ENCODE results near the gene SMC5.
"Not testable (repeated sequence)": the region's sequence is repeated elsewhere in the genome, so short reads cannot be mapped to it uniquely, and the experiment has no call there.

The SMC5 gene

GRCh38 chr9:70258692-70259511, at the start of gene SMC5:
Gene SMC5, plus strand, starts transcription at chr9:70258978. Its CDS starts 101 bp downstream, at chr9:70259079.
- DNase-seq = peak; percentile 77

- no peak for DNase-seq
Measured at GRCh38 chr9:70217029-70217428, 41.7 kb upstream of the SMC5 start.

- DNase-seq = no peak
Measured at GRCh38 chr9:70218767-70219166, 40.0 kb upstream of the SMC5 start.

- no peak for DNase-seq
Measured at GRCh38 chr9:70220216-70220615, 38.6 kb upstream of the SMC5 start.

GRCh38 chr9:70222354-70222753, 36.4 kb upstream of the SMC5 start:
- DNase-seq = no peak

GRCh38 chr9:70228118-70228517, 30.7 kb upstream of the SMC5 start:
- peak; percentile 48 for DNase-seq

- DNase-seq = no peak
Measured at GRCh38 chr9:70228611-70229010, 30.2 kb upstream of the SMC5 start.

- no peak for DNase-seq
Measured at GRCh38 chr9:70229026-70229425, 29.8 kb upstream of the SMC5 start.

- DNase-seq = peak; percentile 53
Measured at GRCh38 chr9:70229579-70229978, 29.2 kb upstream of the SMC5 start.

- DNase-seq = no peak
Measured at GRCh38 chr9:70232476-70232875, 26.3 kb upstream of the SMC5 start.

- not testable (repeated sequence) for DNase-seq
Measured at GRCh38 chr9:70234208-70234607, 24.6 kb upstream of the SMC5 start.

- not testable (repeated sequence) for DNase-seq
Measured at GRCh38 chr9:70245952-70246351, 12.8 kb upstream of the SMC5 start.

- no peak for DNase-seq
Measured at GRCh38 chr9:70250221-70250620, 8.6 kb upstream of the SMC5 start.

- no peak for DNase-seq
Measured at GRCh38 chr9:70255486-70255885, 3.3 kb upstream of the SMC5 start.

- DNase-seq = no peak
Measured at GRCh38 chr9:70256123-70256551, 2.6 kb upstream of the SMC5 start.

GRCh38 chr9:70257502-70257901, 1.3 kb upstream of the SMC5 start:
- DNase-seq = no peak

GRCh38 chr9:70257991-70258691, 637 bp upstream of the SMC5 start:
- peak; percentile 47 for DNase-seq

- no peak for DNase-seq
Measured at GRCh38 chr9:70259512-70259802, 679 bp downstream of the SMC5 start.

GRCh38 chr9:70260007-70260443, 1.2 kb downstream of the SMC5 start:
- no peak for DNase-seq

GRCh38 chr9:70260606-70261005, 1.8 kb downstream of the SMC5 start:
- no peak for DNase-seq

GRCh38 chr9:70261131-70261870, 2.5 kb downstream of the SMC5 start:
- no peak for DNase-seq

- no peak for DNase-seq
Measured at GRCh38 chr9:70262366-70262765, 3.6 kb downstream of the SMC5 start.

- no peak for DNase-seq
Measured at GRCh38 chr9:70262948-70263347, 4.2 kb downstream of the SMC5 start.

GRCh38 chr9:70263421-70263820, 4.6 kb downstream of the SMC5 start:
- no peak for DNase-seq

All from NCI-H446 treated with DMSO at 0.1 percent for 48 hours (cell line).